ENCODE measurements around the gene PRKAG2.
"Not testable (repeated sequence)": the region's sequence is repeated elsewhere in the genome, so short reads cannot be mapped to it uniquely, and the experiment has no call there.

Gene PRKAG2

GRCh38 chr7:151782598-151783448 lies 94.1 kb downstream of the PRKAG2 start:
- peak in 1 of 3 experiments; percentile 23 for DNase-seq

GRCh38 chr7:151782256-151782597 lies 94.7 kb downstream of the PRKAG2 start:
- DNase-seq, result not testable (repeated sequence)

GRCh38 chr7:151781161-151781845 lies 95.6 kb downstream of the PRKAG2 start:
- no peak for DNase-seq

GRCh38 chr7:151780631-151781030 lies 96.3 kb downstream of the PRKAG2 start:
- DNase-seq, result peak in 1 of 3 experiments; percentile 40

- DNase-seq, result no peak
Measured at GRCh38 chr7:151779678-151780077, 97.2 kb downstream of the PRKAG2 start.

GRCh38 chr7:151779255-151779654 lies 97.7 kb downstream of the PRKAG2 start:
- no peak for DNase-seq

- DNase-seq, result no peak
Measured at GRCh38 chr7:151777908-151778670, 98.8 kb downstream of the PRKAG2 start.

GRCh38 chr7:151777495-151777880 lies 99.4 kb downstream of the PRKAG2 start:
- DNase-seq, result no peak

- no peak for DNase-seq
Measured at GRCh38 chr7:151776876-151777494, 99.9 kb downstream of the PRKAG2 start.

- DNase-seq, result no peak
Measured at GRCh38 chr7:151776446-151776845, 100.5 kb downstream of the PRKAG2 start.

- no peak for DNase-seq
Measured at GRCh38 chr7:151775547-151776443, 101.1 kb downstream of the PRKAG2 start.

- no peak for DNase-seq
Measured at GRCh38 chr7:151774951-151775350, 102.0 kb downstream of the PRKAG2 start.

GRCh38 chr7:151773797-151774196 lies 103.1 kb downstream of the PRKAG2 start:
- DNase-seq, result peak; percentile 39 to 76 (median 70)

- no peak for DNase-seq
Measured at GRCh38 chr7:151770232-151770631, 106.7 kb downstream of the PRKAG2 start.

- DNase-seq, result no peak
Measured at GRCh38 chr7:151769188-151769821, 107.6 kb downstream of the PRKAG2 start.

GRCh38 chr7:151768805-151769187 lies 108.1 kb downstream of the PRKAG2 start:
- DNase-seq, result no peak

GRCh38 chr7:151767557-151767956 lies 109.4 kb downstream of the PRKAG2 start:
- no peak for DNase-seq

- no peak for DNase-seq
Measured at GRCh38 chr7:151764056-151764920, 112.6 kb downstream of the PRKAG2 start.

- DNase-seq, result no peak
Measured at GRCh38 chr7:151763420-151763984, 113.4 kb downstream of the PRKAG2 start.

- no peak for DNase-seq
Measured at GRCh38 chr7:151762583-151763245, 114.2 kb downstream of the PRKAG2 start.
